KG1 (cell line): ENCODE data around the gene FRMD4B.
A peak's percentile ranks its signal among the peaks of the same experiment; 100 is the strongest.

ENCODE experiments used
- DNase-seq: peaks from one replicate; lab custom pipeline; 2025; lab: John Stamatoyannopoulos, UW

The FRMD4B gene

GRCh38 chr3:69166446-69166845, 219.4 kb downstream of the FRMD4B start:
- DNase-seq, result no peak

GRCh38 chr3:69165744-69166143, 220.1 kb downstream of the FRMD4B start:
- DNase-seq, result no peak

- no peak for DNase-seq
Observed at GRCh38 chr3:69164296-69164695, 221.6 kb downstream of the FRMD4B start.

GRCh38 chr3:69162308-69162980, 223.4 kb downstream of the FRMD4B start:
- no peak for DNase-seq

- peak; percentile 32 for DNase-seq
Observed at GRCh38 chr3:69161587-69162307, 224.1 kb downstream of the FRMD4B start.

- no peak for DNase-seq
Observed at GRCh38 chr3:69160525-69160924, 225.4 kb downstream of the FRMD4B start.

GRCh38 chr3:69160107-69160506, 225.8 kb downstream of the FRMD4B start:
- DNase-seq, result no peak

GRCh38 chr3:69149586-69149985, 236.3 kb downstream of the FRMD4B start:
- DNase-seq, result no peak

GRCh38 chr3:69145688-69146087, 240.2 kb downstream of the FRMD4B start:
- DNase-seq, result no peak

- peak; percentile 8 for DNase-seq
Observed at GRCh38 chr3:69144631-69145245, 241.2 kb downstream of the FRMD4B start.

GRCh38 chr3:69143612-69144011, 242.3 kb downstream of the FRMD4B start:
- DNase-seq, result no peak

GRCh38 chr3:69142797-69143454, 243.0 kb downstream of the FRMD4B start:
- DNase-seq, result no peak

GRCh38 chr3:69142090-69142489, 243.8 kb downstream of the FRMD4B start:
- DNase-seq, result no peak

- DNase-seq, result no peak
Observed at GRCh38 chr3:69141313-69141712, 244.6 kb downstream of the FRMD4B start.

GRCh38 chr3:69137412-69137811, 248.5 kb downstream of the FRMD4B start:
- DNase-seq, result no peak

- DNase-seq, result no peak
Observed at GRCh38 chr3:69137005-69137404, 248.9 kb downstream of the FRMD4B start.

- DNase-seq, result no peak
Observed at GRCh38 chr3:69130689-69131088, 255.2 kb downstream of the FRMD4B start.

GRCh38 chr3:69129531-69129930, 256.4 kb downstream of the FRMD4B start:
- no peak for DNase-seq

- DNase-seq, result no peak
Observed at GRCh38 chr3:69128509-69128908, 257.4 kb downstream of the FRMD4B start.

- no peak for DNase-seq
Observed at GRCh38 chr3:69126999-69127398, 258.9 kb downstream of the FRMD4B start.

GRCh38 chr3:69126216-69126615, 259.7 kb downstream of the FRMD4B start:
- DNase-seq, result no peak

GRCh38 chr3:69122403-69122802, 263.5 kb downstream of the FRMD4B start, which contains the start of gene LMOD3:
LMOD3 (minus strand) TSS chr3:69122595; CDS start chr3:69122386, 209 bp downstream.
- no peak for DNase-seq

- no peak for DNase-seq
Observed at GRCh38 chr3:69121950-69122349, 263.9 kb downstream of the FRMD4B start.
